Hepatocyte (in vitro differentiated cells): Measurements from ENCODE around the gene EIF2D. TPM values are rescaled to one million over a fixed set of nuclear protein-coding genes. Genes with fewer than 3 reads are reported as not detected.

Source experiments
- DNase-seq: peaks from one replicate; pipeline ENCODE4 v3.0.0-alpha.2; 2016; ENCODE audit warnings: low spot score
- H2AFZ ChIP-seq: fragments of 200-600 bp; sonication (generic); 2 replicates; pipeline ENCODE4 v1.6.0; 2016; ENCODE audit warnings: antibody characterized with exemption, mild to moderate bottlenecking
- H3K27ac ChIP-seq: fragments of 200-600 bp; sonication (generic); 2 replicates; pipeline ENCODE4 v1.5.1; 2016; ENCODE audit warnings: mild to moderate bottlenecking
- H3K27me3 ChIP-seq: fragments of 200-600 bp; sonication (generic); 2 replicates; pipeline ENCODE4 v1.6.1; 2016
- H3K36me3 ChIP-seq: fragments of 200-600 bp; sonication (generic); replicated peaks from 2 replicates; pipeline ENCODE4 v1.5.1; 2016; ENCODE audit warnings: low read depth; ENCODE audit not compliant: insufficient read depth
- H3K4me1 ChIP-seq: fragments of 200-600 bp; sonication (generic); 2 replicates; pipeline ENCODE4 v1.5.1; 2016; ENCODE audit warnings: mild to moderate bottlenecking, moderate library complexity; ENCODE audit not compliant: insufficient read depth
- H3K4me2 ChIP-seq: fragments of 200-600 bp; sonication (generic); 2 replicates; pipeline ENCODE4 v1.6.0; 2016
- H3K4me3 ChIP-seq: fragments of 200-600 bp; sonication (generic); 2 replicates; pipeline ENCODE4 v1.5.1; 2016; ENCODE audit warnings: mild to moderate bottlenecking
- H3K79me2 ChIP-seq: fragments of 200-600 bp; sonication (generic); 2 replicates; pipeline ENCODE4 v1.6.0; 2017; ENCODE audit warnings: mild to moderate bottlenecking
- H3K9me2 ChIP-seq: fragments of 200-600 bp; sonication (generic); replicated peaks from 2 replicates; pipeline ENCODE4 v1.6.0; 2017; ENCODE audit warnings: mild to moderate bottlenecking; ENCODE audit not compliant: insufficient read depth
- H3K9me3 ChIP-seq: fragments of 200-600 bp; sonication (generic); 2 replicates; pipeline ENCODE4 v1.5.1; 2016; ENCODE audit warnings: low read depth, mild to moderate bottlenecking
- H4K20me1 ChIP-seq: fragments of 200-600 bp; sonication (generic); 2 replicates; pipeline ENCODE4 v1.6.0; 2016; ENCODE audit warnings: mild to moderate bottlenecking; ENCODE audit not compliant: insufficient read depth, poor library complexity, severe bottlenecking
- CTCF ChIP-seq: fragments of 200-600 bp; sonication (generic); IDR thresholded peaks from 2 replicates; pipeline ENCODE4 v1.5.1; 2016; ENCODE audit warnings: antibody characterized with exemption, mild to moderate bottlenecking; ENCODE audit not compliant: poor library complexity
- EZH2 ChIP-seq: fragments of 200-600 bp; sonication (generic); IDR thresholded peaks from 2 replicates; pipeline ENCODE4 v1.6.1; 2016; ENCODE audit warnings: antibody characterized with exemption, mild to moderate bottlenecking, borderline replicate concordance
- EZH2phosphoT487 ChIP-seq: fragments of 200-600 bp; sonication (generic); IDR thresholded peaks from one replicate; pipeline ENCODE4 v1.6.1; 2018; ENCODE audit warnings: antibody characterized with exemption, mild to moderate bottlenecking, low read depth, moderate library complexity; ENCODE audit not compliant: unreplicated experiment, severe bottlenecking
- WGBS: methylation state at CpG from one replicate; pipeline ENCODE4 v1.1.6; 2016; ENCODE audit warnings: low lambda C conversion rate; ENCODE audit errors: missing lambda C conversion rate; 5-methylcytosine and 5-hydroxymethylcytosine counted together
- polyA plus RNA-seq: library from polyadenylated mRNA; unstranded; fragments of >200 nt; fragmentation: Nextera tagmentation; extraction: Ambion mirVana; gene quantifications from 2 replicates; pipeline ENCODE4 v1.2.1, GENCODE V29; 2016
- total RNA-seq: library from RNA; depleted of rRNA; stranded (reverse); fragments of >200 nt; gene quantifications from 2 replicates; pipeline ENCODE4 v1.2.3, GENCODE V29; 2014

EIF2D gene
- 30.1 and 40.4 TPM in 2 replicates for total RNA-seq
- polyA plus RNA-seq: 25.7 and 27.7 TPM in 2 replicates

- peaks cover 13% of the 10 kb centered on the region for H3K79me2 ChIP-seq
- H3K36me3 ChIP-seq: no peaks in the 10 kb centered on the region
- peak within 1 kb of the TSS; percentile 90 for H3K4me3 ChIP-seq
- H3K4me2 ChIP-seq: peak within 1 kb of the TSS; percentile 91
- no peaks in the 10 kb centered on the region for H4K20me1 ChIP-seq
- DNase-seq: peak; percentile 98
- peaks cover 5% of the 10 kb centered on the region for H3K4me1 ChIP-seq
- WGBS: 13% methylated on average over 42 of the region's 48 CpGs
- H3K27ac ChIP-seq: peak within 1 kb of the TSS; percentile 98
- H3K9me3 ChIP-seq: no peaks in the 10 kb centered on the region
- H3K27me3 ChIP-seq: no peaks in the 10 kb centered on the region
- peak; percentile 94 for TF ChIP-seq CTCF
- no peak for TF ChIP-seq EZH2phosphoT487
- no peak for TF ChIP-seq EZH2
- peak within 1 kb of the TSS; percentile 93 for H2AFZ ChIP-seq
- no peaks in the 10 kb centered on the region for H3K9me2 ChIP-seq
Measured at GRCh38 chr1:206612129-206612876, at the start of gene EIF2D. Gene EIF2D, minus strand, starts transcription at chr1:206612465. Its CDS starts 123 bp downstream, at chr1:206612342.

GRCh38 chr1:206661161-206661820 is 49.0 kb upstream of the EIF2D start:
- Histone ChIP-seq H3K36me3 (no peaks in the 10 kb centered on the region), H3K9me3 (no peaks in the 10 kb centered on the region), H3K79me2 (no peaks in the 10 kb centered on the region), H4K20me1 (no peaks in the 10 kb centered on the region), H3K4me1 (peaks cover 4% of the 10 kb centered on the region), H3K9me2 (no peaks in the 10 kb centered on the region), H2AFZ (no peak overlapping the region), H3K27me3 (peaks cover 21% of the 10 kb centered on the region), H3K4me3 (no peak overlapping the region), H3K27ac (no peak overlapping the region), H3K4me2 (no peak overlapping the region)
- WGBS: 89% methylated on average over 11 of the region's 11 CpGs
- TF ChIP-seq CTCF (no peak), EZH2 (no peak), EZH2phosphoT487 (no peak)
- DNase-seq: no peak

- H3K9me3 ChIP-seq: no peaks in the 10 kb centered on the region
- no peak for DNase-seq
- TF ChIP-seq EZH2: no peak
- TF ChIP-seq EZH2phosphoT487: no peak
- TF ChIP-seq CTCF: no peak
- no peak overlapping the region for H3K4me2 ChIP-seq
- no peaks in the 10 kb centered on the region for H3K79me2 ChIP-seq
- H3K4me1 ChIP-seq: peaks cover 4% of the 10 kb centered on the region
- H3K27ac ChIP-seq: no peak overlapping the region
- 92% methylated on average over 4 of the region's 4 CpGs for WGBS
- no peak overlapping the region for H3K4me3 ChIP-seq
- no peaks in the 10 kb centered on the region for H4K20me1 ChIP-seq
- H3K36me3 ChIP-seq: no peaks in the 10 kb centered on the region
- H2AFZ ChIP-seq: no peak overlapping the region
- H3K27me3 ChIP-seq: peaks cover 21% of the 10 kb centered on the region
- no peaks in the 10 kb centered on the region for H3K9me2 ChIP-seq
Measured at GRCh38 chr1:206660136-206660535, 47.9 kb upstream of the EIF2D start.
